ENCODE data around the gene SCN2A.

- TF ChIP-seq POLR2AphosphoS5 (IDR thresholded peaks at IDR 0.05; ENCODE audit: borderline replicate concordance, low read depth, low read length), result no peak
- TF ChIP-seq EZH2 (IDR thresholded peaks at IDR 0.05), result no peak
Observed at GRCh38 chr2:165205865-165206264, 33.3 kb upstream of the SCN2A start.

Data from SK-N-MC (cell line).